GM12878 (cell line): Measurements from ENCODE around the gene PHF1. TPM values are rescaled to one million over a fixed set of nuclear protein-coding genes. Genes with fewer than 3 reads are reported as not detected.

ENCODE experiments used
- BCL3 ChIP-seq: IDR thresholded peaks from 2 replicates; pipeline ENCODE4 v1.6.1; 2011; ENCODE audit warnings: borderline replicate concordance, low read depth, mild to moderate bottlenecking, moderate library complexity, low read length; ENCODE audit not compliant: insufficient read depth, poor library complexity, severe bottlenecking
- BCLAF1 ChIP-seq: fragments of 450-650 bp; IDR thresholded peaks from 2 replicates; pipeline ENCODE4 v1.6.1; 2017; ENCODE audit warnings: antibody characterized with exemption, mild to moderate bottlenecking, moderate library complexity
- CUX1 ChIP-seq: IDR thresholded peaks from 2 replicates; pipeline ENCODE4 v1.6.1; 2012; ENCODE audit warnings: improper control_type of control experiment, low read depth, low read length; ENCODE audit not compliant: insufficient replicate concordance
- EED ChIP-seq: sonication (generic); IDR thresholded peaks from 2 replicates; pipeline ENCODE4 v1.6.1; 2016; ENCODE audit warnings: antibody characterized with exemption, low read depth
- EGR1 ChIP-seq, 2 experiments: IDR thresholded peaks; 1 replicate in 1 of 2; 2 replicates in 1 of 2; pipeline ENCODE4 v1.6.1; 2011 to 2012; ENCODE audit warnings: low read depth in 2 of 2, low read length in 2 of 2, borderline replicate concordance in 1 of 2, mild to moderate bottlenecking in 1 of 2, moderate library complexity in 1 of 2
- FOXM1 ChIP-seq: IDR thresholded peaks from 2 replicates; pipeline ENCODE4 v1.6.1; 2012; ENCODE audit warnings: low read depth, mild to moderate bottlenecking, inconsistent platforms, low read length, moderate library complexity
- HCFC1 ChIP-seq: fragments of 150-350 bp; IDR thresholded peaks from 2 replicates; pipeline ENCODE4 v1.6.1; 2014; ENCODE audit warnings: low read length
- HDAC2 ChIP-seq: fragments of 200-600 bp; sonication (generic); IDR thresholded peaks from 2 replicates; pipeline ENCODE4 v1.6.1; 2017
- HDAC6 ChIP-seq: fragments of 200-600 bp; sonication (generic); IDR thresholded peaks from one replicate; pipeline ENCODE4 v1.8.0; 2017; ENCODE audit warnings: antibody characterized with exemption; ENCODE audit not compliant: unreplicated experiment
- JUND ChIP-seq: IDR thresholded peaks from 2 replicates; pipeline ENCODE4 v1.6.1; 2012; ENCODE audit warnings: low read depth, mild to moderate bottlenecking, low read length, improper control_type of control experiment, moderate library complexity
- NBN ChIP-seq: fragments of 450-650 bp; IDR thresholded peaks from 2 replicates; pipeline ENCODE4 v1.6.1; 2016
- NR2F1 ChIP-seq: fragments of 450-650 bp; conservative IDR thresholded peaks from 2 replicates; pipeline ENCODE4 v1.6.1; 2017; ENCODE audit warnings: mild to moderate bottlenecking
- NRF1 ChIP-seq: conservative IDR thresholded peaks from 2 replicates; pipeline ENCODE4 v1.6.1; 2011; ENCODE audit warnings: mild to moderate bottlenecking, low read depth, low read length, improper control_type of control experiment
- RUNX3 ChIP-seq: IDR thresholded peaks from 2 replicates; pipeline ENCODE4 v1.6.1; 2012; ENCODE audit warnings: low read length, inconsistent platforms
- ZSCAN29 ChIP-seq: fragments of 450-650 bp; IDR thresholded peaks from 2 replicates; pipeline ENCODE4 v1.6.1; 2017; ENCODE audit warnings: mild to moderate bottlenecking, moderate library complexity
- polyA plus RNA-seq, 11 experiments: library from polyadenylated mRNA; depleted of rRNA in 4 of 11; unstranded in 6 of 11; stranded (reverse) in 5 of 11; fragments of >200 nt; fragmentation: Nextera tagmentation in 4 of 11; fragmentation: Illumina TruSeq in 1 of 11; extraction: Ambion mirVana in 4 of 11; extraction: Trizol in 1 of 11; gene quantifications; 1 replicate in 1 of 11; 2 replicates in 10 of 11; pipeline versions ENCODE4 v1.2.1 to v1.2.3, GENCODE V29; 2011 to 2016; ENCODE audit warnings: inconsistent platforms in 2 of 11, missing spikeins in 2 of 11, low read depth in 1 of 11
- total RNA-seq, 4 experiments: library from RNA; depleted of rRNA in 3 of 4; stranded (reverse); fragments of >200 nt in 3 of 4; fragmentation: Illumina TruSeq in 1 of 4; extraction: Trizol in 1 of 4; gene quantifications; 2 replicates each; pipeline versions ENCODE4 v1.2.1 to v1.2.3, GENCODE V29; 2013 to 2021

The PHF1 gene
- total and polyA plus RNA-seq, 10 of the 15 experiments (the other 5 are each of a cell fraction or from before 2014, with no cell fraction given), result 1.3 to 17.8 (median 6.2) TPM

- TF ChIP-seq EGR1 (IDR thresholded peaks at IDR 0.05; ENCODE audit: borderline replicate concordance in 1 of 2, low read depth in 2 of 2, low read length in 2 of 2) (peak; percentile 9 to 89), HDAC6 (no peak), EED (peak; percentile 26; the same call in 1 of the 2 replicates), HCFC1 (no peak; the same call in 1 of the 2 replicates), BCLAF1 (no peak), NR2F1 (no peak), FOXM1 (no peak), NRF1 (no peak), NBN (no peak), JUND (no peak), RUNX3 (no peak), CUX1 (no peak), HDAC2 (no peak), ZSCAN29 (no peak), BCL3 (no peak)
These were observed 15.1 kb downstream of the PHF1 start (continued) for GRCh38 chr6:33425668-33426577.
